Measurements from ENCODE around the gene NAALADL1. TPM values are rescaled to one million over a fixed set of nuclear protein-coding genes. Genes with fewer than 3 reads are reported as not detected.
A peak's percentile ranks its signal among the peaks of the same experiment; 100 is the strongest.

The NAALADL1 gene
- total and polyA plus RNA-seq, 9 of the 15 experiments (the other 6 are each of a cell fraction or from before 2014, with no cell fraction given): 0.06 to 0.72 (median 0.22) TPM; not detected in 4

DNA sequence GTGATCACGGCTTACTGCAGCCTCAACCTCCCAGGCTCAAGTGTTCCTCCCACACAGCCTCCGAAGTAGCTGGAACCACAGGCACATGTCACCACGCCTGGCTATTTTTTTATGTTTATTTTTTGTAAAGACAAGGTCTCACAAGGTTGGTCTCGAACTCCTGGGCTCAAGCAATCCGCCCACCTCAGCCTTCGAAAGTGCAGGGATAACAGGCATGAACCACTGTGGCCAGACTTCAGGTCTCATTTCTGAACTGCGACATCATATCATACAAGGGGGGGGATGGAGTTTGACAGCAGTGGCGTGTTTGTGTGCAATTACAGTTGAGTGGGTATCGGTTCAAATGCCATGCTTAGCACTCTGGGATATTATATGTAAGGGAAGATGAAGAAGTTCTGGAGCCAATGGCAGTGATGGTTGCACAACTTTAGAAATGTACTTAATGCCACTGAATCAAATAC is 6.9 kb downstream of the NAALADL1 start:
- H3K4me3 ChIP-seq: no peak overlapping the region
- no peaks in the 10 kb centered on the region for H3K79me2 ChIP-seq (ENCODE audit: control insufficient read depth, insufficient read depth, low read length)
- TF ChIP-seq TAL1 (IDR thresholded peaks at IDR 0.05) (no peak), CTCFL (IDR thresholded peaks at IDR 0.05; ENCODE audit: borderline replicate concordance, insufficient read depth, low read depth, low read length, poor library complexity, severe bottlenecking) (no peak), THAP12 (CRISPR knock-in tag; IDR thresholded peaks at IDR 0.05) (no peak), HDAC3 (IDR thresholded peaks at IDR 0.05; ENCODE audit: borderline replicate concordance, partially characterized antibody) (no peak), POLR2AphosphoS5 (IDR thresholded peaks at IDR 0.05; ENCODE audit: control insufficient read depth, insufficient read depth, low read depth, low read length) (peak; percentile 63; the same call in 1 of the 2 replicates), ZNF717 (CRISPR knock-in tag; IDR thresholded peaks at IDR 0.05) (no peak), CEBPG (CRISPR knock-in tag; IDR thresholded peaks at IDR 0.05) (no peak), CEBPG (tag; conservative IDR thresholded peaks at IDR 0.05 in 1 of 2, IDR thresholded peaks at IDR 0.05 in 1 of 2) (0 out of 4 replicates have a peak, but pooled peaks of 1 of the 2 experiments have one; percentile 19), CEBPB (tag; IDR thresholded peaks at IDR 0.05) (peak; percentile 37; the same call in 1 of the 2 replicates), IFI16 (CRISPR knock-in tag; IDR thresholded peaks at IDR 0.05) (no peak), MTA3 (IDR thresholded peaks at IDR 0.05; ENCODE audit: borderline replicate concordance) (no peak), ZNF431 (CRISPR knock-in tag; IDR thresholded peaks at IDR 0.05) (no peak), EGR1 (conservative IDR thresholded peaks at IDR 0.05) (0 out of 2 replicates have a peak, but pooled peaks have one; percentile 5), TCF7 (IDR thresholded peaks at IDR 0.05; ENCODE audit: borderline replicate concordance) (no peak), GTF2E2 (tag; IDR thresholded peaks at IDR 0.05) (no peak), POLR2A (conservative IDR thresholded peaks at IDR 0.05) (0 out of 2 replicates have a peak, but pooled peaks have one; percentile 20)
- ChIA-PET CTCF (ENCODE audit: low intra/inter-chr PET ratio) (no interaction called here), POLR2A (interaction anchor here (0.9 kb wide), 1 partner anchor 18 kb away, joined by 3 read pairs; no protein-coding TSS in a partner anchor)
- H3K9ac ChIP-seq (ENCODE audit: insufficient read depth in 1 of 2, low read depth in 2 of 2, low read length in 2 of 2): no peak overlapping the region
- FAIRE-seq (peak; percentile 58), DNase-seq (ENCODE audit: extremely low read depth in 1 of 4, low spot score in 3 of 4) (no peak), ATAC-seq (no peak; the same call in 2 of the 3 replicates)
- no peaks in the 10 kb centered on the region for H4K20me1 ChIP-seq (replicated peaks; ENCODE audit: control insufficient read depth, insufficient read depth, low read length)
- intact Hi-C loops (cut with micrococcal nuclease): no loop called here
- H3K9me1 ChIP-seq (ENCODE audit: control insufficient read depth, insufficient read depth, low read length): no peaks in the 10 kb centered on the region
- in situ Hi-C loops (cut with MboI): no loop called here
- H3K9me3 ChIP-seq (replicated peaks; ENCODE audit: control insufficient read depth, insufficient read depth, low read depth, low read length): no peaks in the 10 kb centered on the region
- no TSS peak for BruUV-seq (replicated peaks)
- H2AFZ ChIP-seq (ENCODE audit: low read depth, low read length): peak overlapping the region; percentile 42; the same call in 1 of the 2 replicates
- WGBS (ENCODE audit: insufficient coverage, low coverage, missing lambda C conversion rate): 33% methylated on average over 9 of the region's 9 CpGs
- no peaks in the 10 kb centered on the region; a peak in 2 of 5 replicates for H3K27me3 ChIP-seq (ENCODE audit: control insufficient read depth in 2 of 2, insufficient read depth in 2 of 2, low read length in 2 of 2)
- H3K36me3 ChIP-seq (ENCODE audit: control insufficient read depth, insufficient read depth, low read length): no peaks in the 10 kb centered on the region
- H3K27ac ChIP-seq (ENCODE audit: extremely low read depth, low read depth, low read length): no peak overlapping the region
- no peak overlapping the region for H3K4me2 ChIP-seq (ENCODE audit: insufficient read depth, low read length)
- H3K4me1 ChIP-seq (replicated peaks in 1 of 2; ENCODE audit: control insufficient read depth in 2 of 2, insufficient read depth in 2 of 2, low read length in 2 of 2): peaks cover 0 to 28% of the 10 kb centered on the region in 2 experiments; a peak in 2 of 5 replicates

All from K562 (cell line).